Gastroesophageal sphincter (tissue), 3 donors: ENCODE measurements around the gene SMCO2.

Source experiments
- EP300 ChIP-seq: sonication (generic); formaldehyde crosslinking; IDR thresholded peaks from one replicate; pipeline ENCODE4 v1.6.1; 2017; ENCODE audit warnings: antibody characterized with exemption, mild to moderate bottlenecking
- POLR2A ChIP-seq, 2 donors: fragments of 450-650 bp; IDR thresholded peaks; one replicate each; pipeline ENCODE4 v1.6.1; 2017; ENCODE audit warnings: antibody characterized with exemption in 2 of 2, mild to moderate bottlenecking in 2 of 2, moderate library complexity in 1 of 2
- POLR2AphosphoS5 ChIP-seq: sonication (generic); formaldehyde crosslinking; IDR thresholded peaks from one replicate; pipeline ENCODE4 v1.6.1; 2017; ENCODE audit warnings: antibody characterized with exemption
- TF ChIP-seq, protein P1 (sequence below), 4 experiments: fragments of 200-600 bp in 2 of 4; fragments of 450-650 bp in 2 of 4; sonication (generic) in 1 of 4; IDR thresholded peaks; one replicate each; pipeline ENCODE4 v1.5.1; 2017 to 2019; ENCODE audit warnings: antibody characterized with exemption in 4 of 4, mild to moderate bottlenecking in 2 of 4, moderate library complexity in 2 of 4

DNA sequence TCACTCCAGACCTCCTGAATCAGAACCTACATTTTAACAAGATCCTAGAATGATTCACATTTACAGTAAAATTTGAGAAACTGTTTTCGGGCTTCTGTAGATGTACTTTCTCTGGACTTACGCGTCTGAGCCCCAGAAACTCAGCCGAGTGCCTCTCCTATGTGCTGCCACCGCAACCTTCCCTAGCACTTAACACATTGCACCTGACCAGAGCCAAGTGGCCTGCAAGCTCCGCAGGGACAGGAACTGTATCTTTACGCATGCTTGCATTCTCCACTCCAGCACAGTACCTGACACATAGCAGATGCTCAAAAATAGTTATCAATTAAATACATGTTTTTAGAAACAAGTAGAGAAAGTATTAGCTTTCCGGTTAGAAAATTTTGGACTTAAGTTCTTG, 1.2 kb downstream of the SMCO2 start:
- TF ChIP-seq, protein P1, sequence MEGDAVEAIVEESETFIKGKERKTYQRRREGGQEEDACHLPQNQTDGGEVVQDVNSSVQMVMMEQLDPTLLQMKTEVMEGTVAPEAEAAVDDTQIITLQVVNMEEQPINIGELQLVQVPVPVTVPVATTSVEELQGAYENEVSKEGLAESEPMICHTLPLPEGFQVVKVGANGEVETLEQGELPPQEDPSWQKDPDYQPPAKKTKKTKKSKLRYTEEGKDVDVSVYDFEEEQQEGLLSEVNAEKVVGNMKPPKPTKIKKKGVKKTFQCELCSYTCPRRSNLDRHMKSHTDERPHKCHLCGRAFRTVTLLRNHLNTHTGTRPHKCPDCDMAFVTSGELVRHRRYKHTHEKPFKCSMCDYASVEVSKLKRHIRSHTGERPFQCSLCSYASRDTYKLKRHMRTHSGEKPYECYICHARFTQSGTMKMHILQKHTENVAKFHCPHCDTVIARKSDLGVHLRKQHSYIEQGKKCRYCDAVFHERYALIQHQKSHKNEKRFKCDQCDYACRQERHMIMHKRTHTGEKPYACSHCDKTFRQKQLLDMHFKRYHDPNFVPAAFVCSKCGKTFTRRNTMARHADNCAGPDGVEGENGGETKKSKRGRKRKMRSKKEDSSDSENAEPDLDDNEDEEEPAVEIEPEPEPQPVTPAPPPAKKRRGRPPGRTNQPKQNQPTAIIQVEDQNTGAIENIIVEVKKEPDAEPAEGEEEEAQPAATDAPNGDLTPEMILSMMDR (IDR thresholded peaks at IDR 0.05): no peak
- TF ChIP-seq EP300 (no peak), POLR2AphosphoS5 (no peak), POLR2A (IDR thresholded peaks at IDR 0.05) (no peak)
